Activated CD8-positive, alpha-beta T cell treated with anti-CD3 and anti-CD28 coated beads for 36 hours (primary cell): Measurements from ENCODE around the gene INAVA. TPM values are rescaled to one million over a fixed set of nuclear protein-coding genes. Genes with fewer than 3 reads are reported as not detected.

Experiments
- ATAC-seq: fragments of 200-7000 bp; cut with Tn5 transposase; one replicate; pipeline ENCODE4 v1.10.0; 2021; ENCODE audit warnings: mild to moderate bottlenecking, moderate library complexity
- CTCF ChIA-PET: fragments of 350-600 bp; sonication (Branson Sonifier 250); formaldehyde crosslinking; loops from one replicate; lab custom pipeline; 2021; ENCODE audit warnings: antibody characterized with exemption; lab: Charles Lee
- POLR2A ChIA-PET: fragments of 350-600 bp; sonication (Branson Sonifier 250); formaldehyde crosslinking; loops from one replicate; lab custom pipeline; 2021; ENCODE audit warnings: antibody characterized with exemption; lab: Charles Lee
- DNase-seq: peaks from one replicate; pipeline ENCODE4 v3.0.0-alpha.2; 2020
- H3K27ac Mint-ChIP-seq: one replicate; pipeline ENCODE4 v1.8.0; 2021; ENCODE audit warnings: mild to moderate bottlenecking, mixed read lengths
- H3K27me3 Mint-ChIP-seq: one replicate; pipeline ENCODE4 v1.8.0; 2021; ENCODE audit warnings: mixed read lengths
- H3K36me3 Mint-ChIP-seq: one replicate; pipeline ENCODE4 v1.8.0; 2021; ENCODE audit warnings: low read depth, mixed read lengths
- H3K4me1 Mint-ChIP-seq: one replicate; pipeline ENCODE4 v1.8.0; 2021; ENCODE audit warnings: low read depth, mixed read lengths
- H3K4me3 Mint-ChIP-seq: one replicate; pipeline ENCODE4 v1.8.0; 2021; ENCODE audit warnings: mild to moderate bottlenecking, moderate library complexity, mixed read lengths
- H3K9me3 Mint-ChIP-seq: one replicate; pipeline ENCODE4 v1.8.0; 2021; ENCODE audit warnings: mixed read lengths
- CTCF ChIP-seq: fragments of 200-600 bp; IDR thresholded peaks from one replicate; pipeline ENCODE4 v1.8.0; 2022; ENCODE audit warnings: antibody characterized with exemption, mild to moderate bottlenecking
- intact Hi-C: fragments of 100-400 bp; cut with micrococcal nuclease; formaldehyde crosslinking; loops from one replicate; pipeline ENCODE4 v1.10.0; 2022
- total RNA-seq, 2 experiments: library from RNA; stranded (reverse); gene quantifications; one replicate each; pipeline ENCODE4 v1.2.3, GENCODE V29; 2021

Gene INAVA
- total RNA-seq, 2 experiments from 2014 or later = not detected

GRCh38 chr1:200888349-200888838 is 6.3 kb upstream of the INAVA start:
- Mint-ChIP-seq H3K27ac (no peak overlapping the region), H3K9me3 (no peaks in the 10 kb centered on the region), H3K27me3 (peaks cover 26% of the 10 kb centered on the region), H3K4me3 (peak overlapping the region; percentile 29), H3K36me3 (no peaks in the 10 kb centered on the region), H3K4me1 (peaks cover 58% of the 10 kb centered on the region)
- DNase-seq (peak; percentile 86), ATAC-seq (peak; percentile 88)
- ChIA-PET CTCF (interaction anchor here (0.8 to 2.2 kb wide), 9 partner anchors 9 to 266 kb away, joined by 3 to 6 read pairs (median 5); partner anchors contain the start of gene KIF21B), POLR2A (interaction anchor here (1.0 to 2.6 kb wide), 7 partner anchors 9 to 59 kb away, joined by 3 to 29 read pairs (median 7); no protein-coding TSS in a partner anchor)
- TF ChIP-seq CTCF = no peak
- intact Hi-C loops = loop anchor here (2.0 kb wide), 1 partner anchor 16 kb away; no protein-coding TSS in a partner anchor

GRCh38 chr1:200889571-200889970 is 5.1 kb upstream of the INAVA start:
- CTCF ChIA-PET = interaction anchor here (0.7 to 2.2 kb wide), 9 partner anchors 9 to 224 kb away, joined by 3 to 6 read pairs (median 4); no protein-coding TSS in a partner anchor
- Mint-ChIP-seq H3K4me1 (peaks cover 58% of the 10 kb centered on the region), H3K9me3 (no peaks in the 10 kb centered on the region), H3K4me3 (no peak overlapping the region), H3K27me3 (peaks cover 35% of the 10 kb centered on the region), H3K36me3 (no peaks in the 10 kb centered on the region), H3K27ac (peak overlapping the region; percentile 39)
- intact Hi-C loops = loop anchor here (2.0 kb wide), 1 partner anchor 15 kb away; no protein-coding TSS in a partner anchor
- POLR2A ChIA-PET = interaction anchor here (1.0 to 2.6 kb wide), 3 partner anchors 8 to 22 kb away, joined by 4 to 29 read pairs (median 4); no protein-coding TSS in a partner anchor
- DNase-seq (peak; percentile 74), ATAC-seq (peak; percentile 75)
- no peak for TF ChIP-seq CTCF

GRCh38 chr1:200890027-200890426 is 4.7 kb upstream of the INAVA start:
- Mint-ChIP-seq H3K4me3 (no peak overlapping the region), H3K27ac (no peak overlapping the region), H3K27me3 (peaks cover 35% of the 10 kb centered on the region), H3K9me3 (no peaks in the 10 kb centered on the region), H3K4me1 (peaks cover 58% of the 10 kb centered on the region), H3K36me3 (no peaks in the 10 kb centered on the region)
- DNase-seq (no peak), ATAC-seq (no peak)
- POLR2A ChIA-PET = interaction anchor here (0.8 to 2.6 kb wide), 3 partner anchors 11 to 152 kb away, joined by 4 to 29 read pairs (median 4); no protein-coding TSS in a partner anchor
- no peak for TF ChIP-seq CTCF
- CTCF ChIA-PET = interaction anchor here (0.7 to 1.4 kb wide), 5 partner anchors 10 to 23 kb away, joined by 3 to 6 read pairs (median 4); no protein-coding TSS in a partner anchor
- intact Hi-C loops = no loop called here

GRCh38 chr1:200890818-200891773 is 3.6 kb upstream of the INAVA start:
- H3K27ac Mint-ChIP-seq = no peak overlapping the region
- TF ChIP-seq CTCF = no peak
- POLR2A ChIA-PET = interaction anchor here (0.8 to 1.1 kb wide), 2 partner anchors 9 to 154 kb away, joined by 4 read pairs; no protein-coding TSS in a partner anchor
- CTCF ChIA-PET = interaction anchor here (0.6 to 1.4 kb wide), 5 partner anchors 11 to 89 kb away, joined by 3 to 4 read pairs (median 4); no protein-coding TSS in a partner anchor
- DNase-seq (peak; percentile 20), ATAC-seq (no peak)
- peaks cover 51% of the 10 kb centered on the region for H3K4me1 Mint-ChIP-seq
- intact Hi-C loops = no loop called here
- no peaks in the 10 kb centered on the region for H3K9me3 Mint-ChIP-seq
- peaks cover 35% of the 10 kb centered on the region for H3K27me3 Mint-ChIP-seq
- H3K36me3 Mint-ChIP-seq = no peaks in the 10 kb centered on the region
- peak overlapping the region; percentile 51 for H3K4me3 Mint-ChIP-seq
